Stimulated activated CD4-positive, alpha-beta T cell treated with anti-CD3 and anti-CD28 coated beads, Interleukin-2, amount 100 ng/mL, for 4 hours (primary cell): ENCODE results near the gene SLC25A24.
"Not testable (repeated sequence)": the region's sequence is repeated elsewhere in the genome, so short reads cannot be mapped to it uniquely, and the experiment has no call there.

Experiments
- DNase-seq: peaks from one replicate; pipeline ENCODE4 v3.0.0-alpha.2; 2020; ENCODE audit warnings: low read depth

SLC25A24 gene

GRCh38 chr1:108133148-108133547 lies 67.0 kb downstream of the SLC25A24 start:
- DNase-seq, result not testable (repeated sequence)

GRCh38 chr1:108132367-108132766 lies 67.8 kb downstream of the SLC25A24 start:
- DNase-seq, result not testable (repeated sequence)

- DNase-seq, result not testable (repeated sequence)
Measured at GRCh38 chr1:108131281-108131680, 68.9 kb downstream of the SLC25A24 start.

GRCh38 chr1:108130794-108131193 lies 69.3 kb downstream of the SLC25A24 start:
- DNase-seq, result no peak

- no peak for DNase-seq
Measured at GRCh38 chr1:108129999-108130398, 70.1 kb downstream of the SLC25A24 start.

GRCh38 chr1:108125312-108126138 lies 74.6 kb downstream of the SLC25A24 start:
- peak; percentile 51 for DNase-seq

GRCh38 chr1:108124622-108125311 lies 75.4 kb downstream of the SLC25A24 start:
- no peak for DNase-seq

- DNase-seq, result no peak
Measured at GRCh38 chr1:108124023-108124422, 76.1 kb downstream of the SLC25A24 start.

GRCh38 chr1:108121358-108122143 lies 78.6 kb downstream of the SLC25A24 start:
- no peak for DNase-seq

GRCh38 chr1:108120163-108120562 lies 80.0 kb downstream of the SLC25A24 start:
- DNase-seq, result no peak

- no peak for DNase-seq
Measured at GRCh38 chr1:108119500-108119899, 80.6 kb downstream of the SLC25A24 start.

GRCh38 chr1:108117945-108118902 lies 81.9 kb downstream of the SLC25A24 start:
- DNase-seq, result no peak

GRCh38 chr1:108117237-108117636 lies 82.9 kb downstream of the SLC25A24 start:
- DNase-seq, result no peak

GRCh38 chr1:108114033-108114599 lies 86.0 kb downstream of the SLC25A24 start:
- DNase-seq, result no peak

- no peak for DNase-seq
Measured at GRCh38 chr1:108113496-108113895, 86.6 kb downstream of the SLC25A24 start.

- no peak for DNase-seq
Measured at GRCh38 chr1:108109295-108109973, 90.7 kb downstream of the SLC25A24 start.

GRCh38 chr1:108108119-108108518 lies 92.0 kb downstream of the SLC25A24 start:
- DNase-seq, result no peak

- peak; percentile 27 for DNase-seq
Measured at GRCh38 chr1:108107658-108108057, 92.5 kb downstream of the SLC25A24 start.

- no peak for DNase-seq
Measured at GRCh38 chr1:108106775-108107174, 93.4 kb downstream of the SLC25A24 start.

- no peak for DNase-seq
Measured at GRCh38 chr1:108100148-108100547, 100.0 kb downstream of the SLC25A24 start.
